ENCODE measurements around the gene CCT3. TPM values are rescaled to one million over a fixed set of nuclear protein-coding genes. Genes with fewer than 3 reads are reported as not detected.

Gene CCT3
- total and polyA plus RNA-seq, 12 donors = 108 to 505 (median 258) TPM

GRCh38 chr1:156293895-156294294, 44.2 kb downstream of the CCT3 start:
- DNase-seq = no peak
- peaks cover 0 to 18% of the 10 kb centered on the region in 2 donors for H3K36me3 ChIP-seq (replicated peaks in 1 of 2)
- intact Hi-C loops (cut with DNase I) = no loop called here
- WGBS, 4 donors = 83 to 95% (median 91%) methylated on average over 9 of the region's 9 CpGs
- H3K9me3 ChIP-seq (replicated peaks in 1 of 3) = no peaks in the 10 kb centered on the region
- H3K4me3 ChIP-seq = no peak overlapping the region
- TF ChIP-seq POLR2A (IDR thresholded peaks at IDR 0.05) (no peak), CTCF (IDR thresholded peaks at IDR 0.05) (no peak)
- peaks cover 22 to 36% of the 10 kb centered on the region in 2 donors for H3K4me1 ChIP-seq (replicated peaks in 1 of 2)
- H3K27me3 ChIP-seq = no peaks in the 10 kb centered on the region
- peak overlapping the region in 1 of 5 donors; percentile 72 for H3K27ac ChIP-seq

- DNase-seq = no peak
- intact Hi-C loops (cut with DNase I) = no loop called here
- TF ChIP-seq POLR2A (IDR thresholded peaks at IDR 0.05) (no peak), CTCF (IDR thresholded peaks at IDR 0.05) (no peak)
- Histone ChIP-seq H3K9me3 (replicated peaks in 1 of 3) (no peaks in the 10 kb centered on the region), H3K4me3 (no peak overlapping the region), H3K36me3 (replicated peaks in 1 of 2) (peaks cover 0 to 18% of the 10 kb centered on the region in 2 donors), H3K27me3 (no peaks in the 10 kb centered on the region), H3K4me1 (replicated peaks in 1 of 2) (peaks cover 22 to 36% of the 10 kb centered on the region in 2 donors), H3K27ac (no peak overlapping the region)
- WGBS, 4 donors = 91 to 97% (median 93%) methylated on average over 6 to 8 of the region's 8 CpGs
These were observed 45.0 kb downstream of the CCT3 start for GRCh38 chr1:156293098-156293434.

GRCh38 chr1:156291226-156292061, 46.6 kb downstream of the CCT3 start:
- TF ChIP-seq POLR2A (IDR thresholded peaks at IDR 0.05) (peak in 1 of 2 donors; percentile 72), CTCF (IDR thresholded peaks at IDR 0.05) (no peak)
- Histone ChIP-seq H3K4me1 (replicated peaks in 1 of 2) (peaks cover 22 to 36% of the 10 kb centered on the region in 2 donors), H3K27me3 (no peaks in the 10 kb centered on the region), H3K27ac (peak overlapping the region; percentile 1 to 93 (median 69)), H3K4me3 (peak overlapping the region in 2 of 4 donors; percentile 23 to 53), H3K36me3 (replicated peaks in 1 of 2) (peaks cover 0 to 18% of the 10 kb centered on the region in 2 donors), H3K9me3 (replicated peaks in 1 of 3) (no peaks in the 10 kb centered on the region)
- 10 to 19% (median 11%) methylated on average over 14 to 37 of the region's 37 CpGs for WGBS, 4 donors
- DNase-seq = peak; percentile 88 to 95 (median 93)
- intact Hi-C loops (cut with DNase I) = no loop called here

DNA sequence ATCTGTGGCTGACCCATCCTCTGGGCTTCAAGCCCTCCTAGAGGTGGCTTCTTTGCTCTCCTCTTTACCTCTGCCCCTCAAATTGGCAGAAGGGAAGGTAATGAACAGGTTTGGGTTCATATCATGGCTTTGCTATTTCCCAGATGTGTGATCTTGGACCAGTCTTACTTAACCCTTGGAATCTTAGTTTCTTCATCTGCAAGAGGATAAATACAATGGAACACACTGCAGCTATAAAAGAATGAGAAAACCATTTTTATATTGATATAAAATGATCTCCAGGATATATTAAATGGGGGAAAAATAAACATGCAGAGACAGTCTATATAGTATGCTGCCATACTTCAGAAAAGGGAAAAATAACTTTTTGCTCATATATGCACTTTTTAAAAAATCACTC, 48.2 kb downstream of the CCT3 start:
- no peak for TF ChIP-seq CTCF (IDR thresholded peaks at IDR 0.05)
- no peak for TF ChIP-seq POLR2A (IDR thresholded peaks at IDR 0.05)
- no peaks in the 10 kb centered on the region for H3K9me3 ChIP-seq (replicated peaks in 1 of 3)
- no peak for DNase-seq
- peaks cover 0 to 18% of the 10 kb centered on the region in 2 donors for H3K36me3 ChIP-seq (replicated peaks in 1 of 2)
- no peak overlapping the region for H3K4me3 ChIP-seq
- intact Hi-C loops (cut with DNase I) = no loop called here
- no peaks in the 10 kb centered on the region for H3K27me3 ChIP-seq
- no peak overlapping the region for H3K27ac ChIP-seq
- peaks cover 12 to 28% of the 10 kb centered on the region in 2 donors for H3K4me1 ChIP-seq (replicated peaks in 1 of 2)

All from adrenal gland (tissue), 12 donors.